ENCODE data around the gene PEX14.

PEX14 gene

GRCh38 chr1:10643607-10644306, 169.0 kb downstream of the PEX14 start:
- peaks cover 34 to 78% of the 10 kb centered on the region in 2 donors for H3K36me3 ChIP-seq (ENCODE audit: control insufficient read depth in 1 of 2, insufficient read depth in 2 of 2, low read length in 2 of 2)
- H3K4me3 ChIP-seq (ENCODE audit: low read depth in 1 of 2, low read length in 2 of 2) = no peak overlapping the region

GRCh38 chr1:10644307-10645128, 169.8 kb downstream of the PEX14 start:
- Histone ChIP-seq H3K27ac (ENCODE audit: low read depth, low read length) (no peak overlapping the region), H3K9me3 (ENCODE audit: control insufficient read depth in 1 of 2, low read length in 2 of 2) (no peaks in the 10 kb centered on the region), H3K4me3 (ENCODE audit: low read depth in 1 of 2, low read length in 2 of 2) (no peak overlapping the region), H3K4me1 (ENCODE audit: control insufficient read depth in 1 of 2, insufficient read depth in 2 of 2, low read length in 2 of 2) (peaks cover 0 to 7% of the 10 kb centered on the region in 2 donors), H3K36me3 (ENCODE audit: control insufficient read depth in 1 of 2, insufficient read depth in 2 of 2, low read length in 2 of 2) (peaks cover 34 to 82% of the 10 kb centered on the region in 2 donors), H3K9ac (ENCODE audit: low read depth in 1 of 2, low read length in 2 of 2) (no peak overlapping the region), H3K27me3 (ENCODE audit: control insufficient read depth in 1 of 2, insufficient read depth in 2 of 2, low read length in 2 of 2) (no peaks in the 10 kb centered on the region)

More at GRCh38 chr1:10643607-10644306, 169.0 kb downstream of the PEX14 start:
- H3K9me3 ChIP-seq (ENCODE audit: control insufficient read depth in 1 of 2, low read length in 2 of 2) = no peaks in the 10 kb centered on the region
- H3K27me3 ChIP-seq (ENCODE audit: control insufficient read depth in 1 of 2, insufficient read depth in 2 of 2, low read length in 2 of 2) = no peaks in the 10 kb centered on the region
- no peak overlapping the region for H3K9ac ChIP-seq (ENCODE audit: low read depth in 1 of 2, low read length in 2 of 2)
- H3K4me1 ChIP-seq (ENCODE audit: control insufficient read depth in 1 of 2, insufficient read depth in 2 of 2, low read length in 2 of 2) = peaks cover 0 to 7% of the 10 kb centered on the region in 2 donors
- no peak overlapping the region for H3K27ac ChIP-seq (ENCODE audit: low read depth, low read length)

GRCh38 chr1:10646347-10646861, 171.7 kb downstream of the PEX14 start:
- Histone ChIP-seq H3K9me3 (ENCODE audit: control insufficient read depth in 1 of 2, low read length in 2 of 2) (no peaks in the 10 kb centered on the region), H3K9ac (ENCODE audit: low read depth in 1 of 2, low read length in 2 of 2) (no peak overlapping the region), H3K4me3 (ENCODE audit: low read depth in 1 of 2, low read length in 2 of 2) (no peak overlapping the region), H3K27ac (ENCODE audit: low read depth, low read length) (no peak overlapping the region), H3K4me1 (ENCODE audit: control insufficient read depth in 1 of 2, insufficient read depth in 2 of 2, low read length in 2 of 2) (peaks cover 0 to 7% of the 10 kb centered on the region in 2 donors), H3K27me3 (ENCODE audit: control insufficient read depth in 1 of 2, insufficient read depth in 2 of 2, low read length in 2 of 2) (no peaks in the 10 kb centered on the region), H3K36me3 (ENCODE audit: control insufficient read depth in 1 of 2, insufficient read depth in 2 of 2, low read length in 2 of 2) (peaks cover 24 to 68% of the 10 kb centered on the region in 2 donors)

- Histone ChIP-seq H3K4me1 (ENCODE audit: control insufficient read depth in 1 of 2, insufficient read depth in 2 of 2, low read length in 2 of 2) (peaks cover 0 to 7% of the 10 kb centered on the region in 2 donors), H3K36me3 (ENCODE audit: control insufficient read depth in 1 of 2, insufficient read depth in 2 of 2, low read length in 2 of 2) (peaks cover 18 to 66% of the 10 kb centered on the region in 2 donors), H3K9me3 (ENCODE audit: control insufficient read depth in 1 of 2, low read length in 2 of 2) (no peaks in the 10 kb centered on the region), H3K4me3 (ENCODE audit: low read depth in 1 of 2, low read length in 2 of 2) (no peak overlapping the region), H3K27me3 (ENCODE audit: control insufficient read depth in 1 of 2, insufficient read depth in 2 of 2, low read length in 2 of 2) (no peaks in the 10 kb centered on the region), H3K9ac (ENCODE audit: low read depth in 1 of 2, low read length in 2 of 2) (no peak overlapping the region), H3K27ac (ENCODE audit: low read depth, low read length) (no peak overlapping the region)
Observed at GRCh38 chr1:10647414-10648170, 172.8 kb downstream of the PEX14 start.

- Histone ChIP-seq H3K9ac (ENCODE audit: low read depth in 1 of 2, low read length in 2 of 2) (no peak overlapping the region), H3K27ac (ENCODE audit: low read depth, low read length) (no peak overlapping the region), H3K27me3 (ENCODE audit: control insufficient read depth in 1 of 2, insufficient read depth in 2 of 2, low read length in 2 of 2) (no peaks in the 10 kb centered on the region)
Observed at GRCh38 chr1:10648689-10649516, 174.2 kb downstream of the PEX14 start.

GRCh38 chr1:10649517-10650201, 174.9 kb downstream of the PEX14 start:
- Histone ChIP-seq H3K4me1 (ENCODE audit: control insufficient read depth in 1 of 2, insufficient read depth in 2 of 2, low read length in 2 of 2) (peaks cover 0 to 7% of the 10 kb centered on the region in 2 donors), H3K27me3 (ENCODE audit: control insufficient read depth in 1 of 2, insufficient read depth in 2 of 2, low read length in 2 of 2) (no peaks in the 10 kb centered on the region), H3K36me3 (ENCODE audit: control insufficient read depth in 1 of 2, insufficient read depth in 2 of 2, low read length in 2 of 2) (peaks cover 22 to 67% of the 10 kb centered on the region in 2 donors), H3K9ac (ENCODE audit: low read depth in 1 of 2, low read length in 2 of 2) (no peak overlapping the region), H3K9me3 (ENCODE audit: control insufficient read depth in 1 of 2, low read length in 2 of 2) (no peaks in the 10 kb centered on the region), H3K27ac (ENCODE audit: low read depth, low read length) (no peak overlapping the region), H3K4me3 (ENCODE audit: low read depth in 1 of 2, low read length in 2 of 2) (no peak overlapping the region)

More at GRCh38 chr1:10648689-10649516, 174.2 kb downstream of the PEX14 start:
- Histone ChIP-seq H3K36me3 (ENCODE audit: control insufficient read depth in 1 of 2, insufficient read depth in 2 of 2, low read length in 2 of 2) (peaks cover 15 to 66% of the 10 kb centered on the region in 2 donors), H3K4me1 (ENCODE audit: control insufficient read depth in 1 of 2, insufficient read depth in 2 of 2, low read length in 2 of 2) (peaks cover 0 to 7% of the 10 kb centered on the region in 2 donors), H3K4me3 (ENCODE audit: low read depth in 1 of 2, low read length in 2 of 2) (no peak overlapping the region), H3K9me3 (ENCODE audit: control insufficient read depth in 1 of 2, low read length in 2 of 2) (no peaks in the 10 kb centered on the region)

GRCh38 chr1:10650556-10651388, 176.0 kb downstream of the PEX14 start:
- H3K27ac ChIP-seq (ENCODE audit: low read depth, low read length) = no peak overlapping the region
- H3K9me3 ChIP-seq (ENCODE audit: control insufficient read depth in 1 of 2, low read length in 2 of 2) = no peaks in the 10 kb centered on the region
- H3K27me3 ChIP-seq (ENCODE audit: control insufficient read depth in 1 of 2, insufficient read depth in 2 of 2, low read length in 2 of 2) = no peaks in the 10 kb centered on the region
- H3K9ac ChIP-seq (ENCODE audit: low read depth in 1 of 2, low read length in 2 of 2) = no peak overlapping the region
- no peak overlapping the region for H3K4me3 ChIP-seq (ENCODE audit: low read depth in 1 of 2, low read length in 2 of 2)
- H3K36me3 ChIP-seq (ENCODE audit: control insufficient read depth in 1 of 2, insufficient read depth in 2 of 2, low read length in 2 of 2) = peaks cover 23 to 66% of the 10 kb centered on the region in 2 donors
- peaks cover 0 to 7% of the 10 kb centered on the region in 2 donors for H3K4me1 ChIP-seq (ENCODE audit: control insufficient read depth in 1 of 2, insufficient read depth in 2 of 2, low read length in 2 of 2)

GRCh38 chr1:10651389-10651766, 176.6 kb downstream of the PEX14 start:
- Histone ChIP-seq H3K4me1 (ENCODE audit: control insufficient read depth in 1 of 2, insufficient read depth in 2 of 2, low read length in 2 of 2) (peaks cover 0 to 4% of the 10 kb centered on the region in 2 donors), H3K9me3 (ENCODE audit: control insufficient read depth in 1 of 2, low read length in 2 of 2) (no peaks in the 10 kb centered on the region), H3K27ac (ENCODE audit: low read depth, low read length) (no peak overlapping the region), H3K36me3 (ENCODE audit: control insufficient read depth in 1 of 2, insufficient read depth in 2 of 2, low read length in 2 of 2) (peaks cover 17 to 66% of the 10 kb centered on the region in 2 donors), H3K27me3 (ENCODE audit: control insufficient read depth in 1 of 2, insufficient read depth in 2 of 2, low read length in 2 of 2) (no peaks in the 10 kb centered on the region), H3K9ac (ENCODE audit: low read depth in 1 of 2, low read length in 2 of 2) (no peak overlapping the region), H3K4me3 (ENCODE audit: low read depth in 1 of 2, low read length in 2 of 2) (no peak overlapping the region)
